GM13977 (cell line): ENCODE data around the gene PXYLP1.

ENCODE experiments used
- DNase-seq: peaks from one replicate; pipeline ENCODE4 v3.0.0; 2012; ENCODE audit warnings: low spot score
- in situ Hi-C: fragments of 300-500 bp; cut with MboI; formaldehyde crosslinking; loops from one replicate; pipeline ENCODE4 v1.12.0; 2022; ENCODE audit warnings: low sequenced_read_pairs, low pct_unique_long_range_greater_than_20kb, mixed read lengths, inconsistent platforms; ENCODE audit not compliant: unreplicated experiment
- TF ChIP-seq, protein P1 (sequence below): IDR thresholded peaks from 2 replicates; pipeline ENCODE4 v1.5.1; 2012; ENCODE audit warnings: mild to moderate bottlenecking, control low read depth; ENCODE audit not compliant: insufficient read depth; ENCODE audit errors: extremely low read depth, missing control alignments

Gene PXYLP1

DNA sequence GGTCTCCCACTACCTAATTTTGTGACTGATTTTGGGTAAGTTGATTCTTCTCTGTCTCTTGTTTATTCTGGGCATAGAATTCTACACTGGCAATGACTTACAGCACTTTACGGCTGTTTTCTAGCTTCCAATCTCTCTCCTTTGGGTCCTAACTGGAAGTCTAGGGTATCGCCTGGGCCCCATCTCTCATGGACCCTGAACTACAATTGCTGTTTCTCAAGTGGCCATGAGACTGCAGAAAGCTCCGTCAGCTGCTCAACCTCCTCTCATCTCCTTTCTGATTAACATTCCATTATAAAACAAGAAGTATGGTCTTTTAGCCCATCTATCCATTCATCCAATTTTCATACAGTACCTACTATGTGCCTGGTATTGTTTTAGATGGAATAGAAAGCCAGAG, 4.4 kb upstream of the PXYLP1 start:
- in situ Hi-C loops = no loop called here
- DNase-seq = no peak

DNA sequence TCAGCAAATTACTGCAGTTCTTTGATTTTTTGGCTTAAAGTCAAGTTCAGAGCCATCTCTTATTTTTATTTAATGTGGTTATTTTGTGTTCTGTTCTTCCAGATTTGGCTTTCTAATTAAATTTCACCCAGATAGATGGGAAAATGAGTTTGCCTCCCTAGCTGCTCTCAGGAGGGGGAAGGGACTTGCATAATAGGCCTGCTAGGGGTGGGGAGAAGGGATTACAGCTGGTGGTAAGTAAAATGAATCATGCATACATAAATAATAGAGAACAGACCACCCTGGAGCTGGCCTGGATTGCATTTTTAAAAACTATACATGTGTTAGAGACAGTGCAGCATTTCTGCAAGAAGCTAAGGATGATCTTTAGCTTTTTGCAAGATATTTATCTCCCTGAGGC, 3.9 kb upstream of the PXYLP1 start:
- TF ChIP-seq, protein P1, sequence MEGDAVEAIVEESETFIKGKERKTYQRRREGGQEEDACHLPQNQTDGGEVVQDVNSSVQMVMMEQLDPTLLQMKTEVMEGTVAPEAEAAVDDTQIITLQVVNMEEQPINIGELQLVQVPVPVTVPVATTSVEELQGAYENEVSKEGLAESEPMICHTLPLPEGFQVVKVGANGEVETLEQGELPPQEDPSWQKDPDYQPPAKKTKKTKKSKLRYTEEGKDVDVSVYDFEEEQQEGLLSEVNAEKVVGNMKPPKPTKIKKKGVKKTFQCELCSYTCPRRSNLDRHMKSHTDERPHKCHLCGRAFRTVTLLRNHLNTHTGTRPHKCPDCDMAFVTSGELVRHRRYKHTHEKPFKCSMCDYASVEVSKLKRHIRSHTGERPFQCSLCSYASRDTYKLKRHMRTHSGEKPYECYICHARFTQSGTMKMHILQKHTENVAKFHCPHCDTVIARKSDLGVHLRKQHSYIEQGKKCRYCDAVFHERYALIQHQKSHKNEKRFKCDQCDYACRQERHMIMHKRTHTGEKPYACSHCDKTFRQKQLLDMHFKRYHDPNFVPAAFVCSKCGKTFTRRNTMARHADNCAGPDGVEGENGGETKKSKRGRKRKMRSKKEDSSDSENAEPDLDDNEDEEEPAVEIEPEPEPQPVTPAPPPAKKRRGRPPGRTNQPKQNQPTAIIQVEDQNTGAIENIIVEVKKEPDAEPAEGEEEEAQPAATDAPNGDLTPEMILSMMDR = no peak
- DNase-seq = no peak
- in situ Hi-C loops = no loop called here

More for the DNA sequence above, 4.4 kb upstream of the PXYLP1 start:
- TF ChIP-seq, protein P1 = no peak

GRCh38 chr3:141228395-141228794, 3.2 kb upstream of the PXYLP1 start:
- TF ChIP-seq, protein P1 = no peak
- no peak for DNase-seq
- in situ Hi-C loops = no loop called here

DNA sequence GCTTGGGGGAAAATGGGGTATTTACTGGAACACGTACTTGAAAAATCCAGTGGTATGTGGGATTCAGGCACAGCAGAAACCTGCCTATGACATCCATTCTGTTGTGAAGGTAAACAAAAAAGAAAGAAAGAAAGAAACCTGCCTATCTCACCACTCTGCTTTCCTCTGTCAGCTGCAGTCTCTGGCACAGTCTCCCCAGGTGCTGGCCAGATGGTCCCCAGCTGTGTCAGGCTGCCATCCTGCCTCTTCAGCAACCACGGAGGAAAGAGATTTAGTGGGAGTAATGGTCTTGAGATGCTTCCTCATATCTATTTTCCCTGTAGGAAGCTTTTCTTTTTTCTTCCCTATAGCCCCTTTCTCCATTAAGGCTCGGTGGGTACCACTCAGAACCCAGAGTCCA, 2.5 kb upstream of the PXYLP1 start:
- in situ Hi-C loops = no loop called here
- no peak for DNase-seq
- TF ChIP-seq, protein P1 = no peak

GRCh38 chr3:141230293-141230692, 1.3 kb upstream of the PXYLP1 start:
- in situ Hi-C loops = no loop called here
- DNase-seq = no peak
- TF ChIP-seq, protein P1 = no peak

DNA sequence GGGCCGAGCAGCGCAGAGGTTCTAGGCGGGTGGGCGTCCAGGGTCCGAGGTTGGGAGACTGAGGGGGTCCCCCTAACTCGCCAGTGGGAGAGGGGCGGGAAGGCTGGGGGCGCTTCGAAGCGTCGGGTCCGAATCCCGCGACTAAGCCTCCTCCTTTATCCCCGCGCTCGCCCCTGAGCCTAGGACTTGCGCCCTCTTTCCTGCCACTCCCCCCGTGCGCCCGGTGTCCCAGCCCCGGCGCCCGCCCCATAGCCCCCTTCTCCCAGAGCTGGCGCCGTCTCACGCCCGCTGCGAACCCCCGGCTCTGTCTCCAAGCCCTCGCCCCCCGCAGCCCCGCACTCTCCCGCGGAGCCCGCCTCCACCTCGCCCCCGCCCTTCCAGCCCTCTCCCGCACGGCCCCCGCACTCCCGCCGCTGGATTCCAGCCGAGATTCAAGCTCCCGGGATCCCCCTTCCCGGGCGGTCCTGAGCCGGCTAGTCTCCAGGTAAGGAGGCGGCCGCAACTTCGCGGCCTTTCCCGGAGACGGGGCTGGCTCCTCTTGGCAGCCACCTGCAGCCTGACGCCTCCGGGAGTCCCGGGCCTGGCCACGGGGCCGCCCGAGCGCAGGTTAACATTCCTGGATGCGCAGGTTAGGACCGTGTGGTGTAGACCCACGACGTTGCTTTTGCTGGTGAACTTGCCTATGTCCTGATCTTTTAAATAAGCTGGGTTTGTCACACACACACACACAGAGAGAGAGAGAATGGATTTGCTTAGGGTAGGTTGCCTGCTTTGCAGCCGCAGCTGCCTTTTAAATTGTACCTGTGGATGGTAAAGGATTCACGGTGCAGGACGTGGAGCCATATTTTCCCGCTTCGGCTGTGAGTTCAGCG, 563 bp downstream of the PXYLP1 start:
- in situ Hi-C loops = no loop called here
- peak; percentile 36 for DNase-seq
- TF ChIP-seq, protein P1 = no peak
